Upper lobe of left lung (tissue), 4 donors: ENCODE measurements around the gene SGTA.

ENCODE experiments used
- CTCF ChIP-seq, 6 experiments: fragments of 450-650 bp in 4 of 6; fragments of 200-600 bp in 2 of 6; sonication (generic) in 2 of 6; IDR thresholded peaks; one replicate each; pipeline ENCODE4 v1.5.1; 2016 to 2019; ENCODE audit warnings: antibody characterized with exemption in 6 of 6
- EP300 ChIP-seq, 4 donors: sonication (generic); formaldehyde crosslinking; IDR thresholded peaks; one replicate each; pipeline ENCODE4 v1.5.1; 2017; ENCODE audit warnings: antibody characterized with exemption in 4 of 4, control low read depth in 2 of 4
- POLR2A ChIP-seq, 4 donors: fragments of 450-650 bp; IDR thresholded peaks; one replicate each; pipeline ENCODE4 v1.5.1; 2016 to 2017; ENCODE audit warnings: antibody characterized with exemption in 4 of 4, mild to moderate bottlenecking in 2 of 4
- POLR2AphosphoS5 ChIP-seq, 2 donors: sonication (generic); formaldehyde crosslinking; IDR thresholded peaks; one replicate each; pipeline ENCODE4 v1.5.1; 2017; ENCODE audit warnings: antibody characterized with exemption in 2 of 2

- TF ChIP-seq POLR2A (IDR thresholded peaks at IDR 0.05) (no peak), CTCF (IDR thresholded peaks at IDR 0.05) (no peak), EP300 (IDR thresholded peaks at IDR 0.05) (no peak), POLR2AphosphoS5 (IDR thresholded peaks at IDR 0.05) (no peak)
Observed at GRCh38 chr19:2761876-2762782, 20.9 kb downstream of the SGTA start.
